Stimulated activated CD8-positive, alpha-beta memory T cell treated with anti-CD3 and anti-CD28 coated beads, Interleukin-15, amount 100 ng/mL, for 48 hours (primary cell): ENCODE measurements around the gene GNB1L.

Experiments used
- DNase-seq, 2 donors: peaks; one replicate each; pipeline ENCODE4 v3.0.0-alpha.2; 2020; ENCODE audit warnings: low read depth in 2 of 2

GNB1L gene

GRCh38 chr22:19876314-19876940, 21.8 kb upstream of the GNB1L start:
- no peak for DNase-seq

DNA sequence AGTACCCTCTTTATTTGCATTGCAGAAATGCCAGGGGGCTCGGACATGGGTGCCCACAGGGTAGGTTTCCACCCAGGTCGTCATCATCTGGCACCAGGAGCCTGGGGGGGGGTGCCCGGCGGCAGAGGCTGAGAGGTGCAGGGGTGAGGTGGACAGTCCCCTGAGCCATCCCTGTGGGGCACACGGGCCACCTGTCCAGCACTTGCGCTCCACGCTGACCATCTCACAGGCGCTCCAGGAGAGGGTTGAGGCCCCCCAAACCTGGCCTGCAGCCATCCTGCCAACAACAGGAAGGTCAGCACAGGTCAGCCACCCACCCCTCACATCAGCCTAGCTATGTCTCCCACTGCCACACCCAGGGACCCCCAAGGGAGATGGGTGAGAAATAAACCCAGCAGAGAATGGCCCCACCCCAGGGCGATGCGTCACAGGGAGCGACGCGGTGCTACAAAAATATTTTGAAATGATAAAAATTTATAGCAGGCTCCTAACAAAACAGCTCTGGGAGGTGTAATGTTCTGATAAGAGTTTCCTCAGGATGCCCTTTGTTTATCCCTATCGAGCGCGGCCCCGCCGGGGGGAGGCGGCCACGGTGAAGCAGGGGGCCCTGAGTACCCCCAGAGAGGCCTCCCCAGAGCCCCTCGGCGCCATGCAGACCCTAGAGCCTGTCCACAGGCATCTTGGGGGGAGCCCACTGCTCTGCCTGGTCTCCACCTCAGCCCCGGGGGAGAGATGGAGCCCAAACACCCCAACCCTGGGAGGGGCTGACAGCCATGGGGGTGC, 21.0 kb upstream of the GNB1L start:
- DNase-seq: no peak

DNA sequence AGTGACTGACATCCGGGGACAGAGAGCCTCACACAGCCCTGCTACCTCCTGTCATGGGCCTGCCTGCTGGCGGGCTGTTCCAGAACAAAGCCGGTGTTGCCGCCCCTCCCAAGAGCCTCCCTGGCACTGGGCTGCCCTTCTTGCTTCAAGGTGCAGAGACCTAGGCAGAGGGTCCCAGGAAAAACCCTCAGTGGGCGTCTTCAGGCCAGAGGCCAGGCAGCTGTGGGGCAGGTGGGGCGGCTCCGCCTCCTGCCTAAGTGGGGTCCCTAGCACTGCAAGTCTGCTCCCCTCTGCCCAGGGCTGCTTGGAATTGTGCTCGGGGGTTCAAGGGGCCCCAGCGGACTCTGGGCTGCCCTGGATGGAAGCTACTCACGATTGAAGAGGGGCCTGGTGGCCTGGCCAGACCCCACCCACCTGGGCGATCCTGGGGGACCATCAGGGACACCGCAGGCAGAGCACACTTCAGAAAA, 20.4 kb upstream of the GNB1L start:
- DNase-seq: no peak

- no peak for DNase-seq
Observed at GRCh38 chr22:19874307-19875060, 19.8 kb upstream of the GNB1L start.

DNA sequence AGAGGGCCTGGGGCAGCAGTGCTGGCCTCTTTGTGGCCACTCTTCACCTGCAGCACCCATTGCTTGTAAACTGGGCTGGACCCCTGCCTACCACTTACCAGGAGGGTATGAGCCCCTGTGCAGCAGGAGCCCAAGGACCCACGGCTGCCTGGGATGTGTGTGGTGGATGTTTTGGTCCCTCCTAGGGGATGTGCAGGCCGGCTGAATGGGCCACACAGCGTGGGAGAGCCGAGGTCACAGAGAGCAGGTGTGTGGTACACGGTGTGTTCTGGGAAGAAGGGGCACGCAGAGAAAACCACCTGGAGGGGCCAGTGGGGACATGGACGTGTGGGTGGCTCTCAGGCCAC, 19.3 kb upstream of the GNB1L start:
- no peak for DNase-seq

DNA sequence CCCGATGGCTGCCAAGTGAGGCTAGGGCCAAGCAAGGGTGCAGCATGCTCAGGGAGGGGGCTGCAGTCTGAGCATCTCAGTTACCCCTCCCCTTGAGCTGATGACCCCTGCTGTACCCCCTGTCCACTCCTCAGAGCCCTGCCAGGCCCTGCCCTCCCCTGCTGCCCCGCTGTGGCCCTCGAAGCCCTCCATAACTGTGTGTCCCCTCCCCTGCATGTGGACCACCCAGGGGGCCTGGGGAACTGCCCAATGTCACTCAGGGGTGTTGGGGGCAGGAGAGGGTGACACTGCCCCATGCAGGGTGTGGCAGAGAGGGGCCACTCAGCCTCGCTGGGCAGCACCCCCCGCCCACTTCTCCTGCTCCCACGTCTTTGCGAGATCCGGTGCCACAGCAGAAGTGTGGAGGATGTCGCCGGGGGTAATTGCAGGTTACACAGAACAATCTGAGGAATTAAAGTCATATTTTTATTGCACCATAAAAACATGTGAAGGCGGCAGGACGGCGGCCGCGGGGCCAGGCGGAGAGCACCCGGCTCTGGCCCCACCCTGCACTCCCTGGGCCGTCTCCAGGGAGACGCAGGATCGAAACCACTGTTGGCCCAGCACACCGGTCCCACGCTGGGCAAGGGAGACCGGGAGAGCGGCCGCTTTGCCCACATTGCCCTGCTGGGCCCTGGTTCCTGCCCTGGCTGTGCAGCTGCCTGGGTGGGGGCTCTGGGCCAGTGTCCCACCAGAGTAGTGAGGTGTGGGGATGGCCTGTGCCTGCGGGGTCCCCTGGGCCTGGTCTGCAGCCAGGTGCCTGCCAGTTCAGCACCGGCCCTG, 18.7 kb upstream of the GNB1L start:
- no peak for DNase-seq

DNA sequence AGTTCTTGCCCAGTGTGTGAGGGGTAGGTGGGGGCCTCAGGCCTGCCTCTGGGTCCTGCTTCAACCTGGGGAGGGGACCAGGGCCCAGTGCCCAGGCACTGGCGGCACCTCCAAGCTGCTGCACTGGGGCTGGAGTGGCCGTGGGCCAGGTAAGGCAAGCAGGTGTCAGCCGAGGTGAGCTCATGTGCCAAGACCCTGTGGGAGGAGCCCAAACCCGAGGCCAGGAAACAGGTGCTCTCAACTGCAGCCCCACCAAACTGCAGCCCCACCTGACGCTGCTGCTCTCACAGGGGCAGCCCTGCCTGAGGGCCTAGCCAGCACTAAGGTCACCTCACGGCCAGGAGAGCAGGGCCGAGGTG, 18.1 kb upstream of the GNB1L start:
- no peak for DNase-seq

DNA sequence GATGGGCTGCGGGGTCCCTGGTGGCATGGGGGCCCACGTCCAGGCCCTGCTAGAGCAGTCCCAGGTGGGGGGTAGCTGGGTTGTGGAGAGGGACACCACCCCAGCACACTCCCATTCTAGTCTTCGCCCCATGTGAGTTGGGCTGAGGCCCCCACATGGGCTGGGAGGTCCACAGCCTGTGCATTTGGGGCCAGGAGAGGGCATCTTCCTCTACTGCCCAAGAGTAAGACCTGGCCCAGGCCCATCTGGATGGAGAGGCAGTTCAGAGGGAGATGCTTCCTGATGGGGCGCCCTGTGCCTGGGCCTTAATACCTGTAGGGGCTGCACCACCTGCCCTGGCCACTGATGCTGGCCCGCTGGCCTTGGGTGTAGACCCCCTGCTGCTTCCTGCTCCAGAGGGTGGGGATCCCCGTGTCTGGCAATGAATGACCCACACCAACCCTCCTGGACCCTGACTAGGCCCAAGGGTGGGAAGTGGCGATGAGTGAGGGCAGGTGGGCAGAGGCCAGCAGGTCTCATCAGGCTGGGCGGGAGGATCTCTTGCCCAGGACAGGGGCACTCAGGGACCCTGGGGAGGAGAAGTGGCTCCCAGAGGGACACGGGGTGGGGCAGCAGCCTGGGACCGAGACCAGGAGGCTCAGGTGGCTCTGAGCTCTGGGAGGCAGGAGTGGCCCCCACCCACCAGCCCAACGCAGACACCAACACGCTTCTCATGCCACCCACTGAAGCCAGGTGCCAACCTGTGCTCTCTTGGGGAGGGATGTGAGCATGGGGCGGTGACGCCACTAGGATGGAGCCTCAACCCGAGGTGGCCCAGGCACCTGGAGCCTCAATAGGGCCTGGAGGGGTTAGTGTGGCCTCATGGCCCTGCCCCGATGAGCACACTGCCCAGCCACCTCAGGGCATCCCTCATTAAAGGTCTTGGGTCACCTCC, 17.4 kb upstream of the GNB1L start:
- no peak for DNase-seq

DNA sequence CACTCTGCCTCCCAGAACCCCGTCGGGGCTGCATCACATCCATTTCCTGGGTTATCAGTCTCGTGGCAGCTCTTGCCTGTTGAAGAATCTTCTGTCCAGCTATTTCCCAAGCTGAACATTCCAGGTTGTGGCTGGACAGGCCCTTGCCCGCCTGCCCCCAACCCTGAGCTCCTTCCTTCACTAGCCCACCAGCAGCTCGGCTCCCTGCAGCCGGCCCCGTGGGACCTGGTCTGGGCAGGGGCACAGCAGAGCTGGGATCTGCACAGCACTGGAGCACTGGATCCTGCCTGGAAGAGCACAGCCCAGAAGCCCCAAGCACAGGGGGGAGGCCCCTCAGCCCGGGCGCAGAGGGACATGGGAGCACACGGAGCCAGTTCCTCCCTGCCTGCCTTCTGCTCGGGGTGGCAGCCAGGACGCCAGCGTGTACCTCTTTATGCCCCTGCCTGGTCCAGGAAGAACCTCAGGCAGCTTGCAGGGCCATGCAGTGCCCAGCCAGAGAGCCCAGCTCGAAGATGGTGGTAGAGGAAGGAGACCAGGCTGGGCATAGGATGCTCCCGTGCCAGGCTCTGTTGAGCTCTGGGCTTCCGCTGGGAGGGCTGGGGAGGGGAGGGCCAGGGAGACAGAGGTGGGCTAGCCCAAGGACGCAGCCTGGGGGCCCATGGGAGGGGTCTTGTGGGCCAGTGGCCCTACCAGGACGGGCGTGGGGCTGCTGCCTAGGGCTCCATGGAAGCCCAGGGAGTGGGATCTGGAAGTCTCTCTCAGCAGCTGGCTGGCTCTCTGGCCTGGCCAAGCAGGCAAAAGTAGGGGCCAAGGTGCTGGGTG, 16.6 kb upstream of the GNB1L start:
- DNase-seq: no peak

GRCh38 chr22:19870153-19871022, 15.7 kb upstream of the GNB1L start:
- DNase-seq: no peak

DNA sequence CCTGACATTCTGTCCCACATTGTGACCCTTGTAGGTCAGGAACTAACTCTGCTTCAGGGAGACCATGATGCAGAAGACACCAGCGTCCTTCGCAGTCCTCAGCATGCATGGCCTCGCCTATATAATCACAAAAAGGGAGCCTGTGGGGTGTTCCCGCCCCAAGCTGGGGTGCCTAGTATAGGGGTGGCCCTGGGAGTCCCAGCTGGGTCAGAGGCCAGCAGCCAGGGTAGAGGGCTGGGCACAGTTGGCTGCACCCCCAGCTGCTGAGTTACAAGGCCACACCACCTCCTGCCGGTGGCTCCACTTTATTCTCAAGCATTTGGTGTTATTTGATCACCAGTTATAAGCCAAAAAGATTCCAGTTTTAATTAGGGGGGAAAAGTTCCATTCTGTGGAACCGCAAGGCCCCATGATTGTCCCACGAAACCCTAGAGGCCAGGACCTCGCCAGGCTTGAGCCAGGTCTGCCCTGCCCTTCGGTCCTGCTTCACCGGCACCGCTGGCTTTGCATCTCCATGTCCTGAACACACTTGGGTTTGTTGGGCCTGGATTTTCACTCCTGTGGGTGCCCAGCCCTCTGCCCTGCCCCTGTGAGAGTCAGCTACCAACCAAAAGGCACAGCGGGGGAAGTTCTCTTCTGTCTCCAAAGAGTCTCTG, 15.0 kb upstream of the GNB1L start:
- no peak for DNase-seq

DNA sequence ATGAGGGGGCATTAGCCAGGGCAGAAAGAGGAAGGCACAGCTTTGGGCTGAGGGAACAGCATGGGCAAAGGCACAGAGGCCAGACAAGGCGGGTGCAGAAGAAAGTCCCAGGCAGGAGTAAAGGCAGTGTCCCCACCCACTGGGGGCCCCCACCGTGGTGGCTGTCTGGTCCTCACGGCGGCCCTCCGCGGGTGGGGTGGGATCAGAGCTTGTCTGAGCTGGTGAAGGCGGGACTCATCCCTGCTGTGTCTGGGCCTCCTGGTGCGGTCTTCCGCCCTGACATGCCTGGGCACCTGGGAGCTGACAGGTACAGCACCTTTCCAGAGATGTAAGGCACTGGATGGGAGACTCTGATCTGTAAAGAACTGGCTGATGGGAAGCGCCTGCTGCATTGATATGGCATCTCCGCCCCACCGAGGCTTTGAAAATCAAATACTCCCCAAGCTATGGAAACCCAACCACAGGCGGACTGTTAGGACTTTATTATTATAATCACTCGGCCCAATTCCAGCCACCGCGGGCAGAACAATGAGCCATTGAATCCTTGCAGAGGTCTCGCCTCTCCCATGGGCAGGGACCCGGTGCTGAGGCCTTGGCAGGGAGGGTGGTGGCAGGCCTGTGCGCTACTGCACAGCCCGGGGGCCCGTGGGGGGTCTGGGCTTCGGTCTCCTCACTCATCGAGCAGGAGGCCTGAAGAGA, 14.2 kb upstream of the GNB1L start:
- DNase-seq: no peak

DNA sequence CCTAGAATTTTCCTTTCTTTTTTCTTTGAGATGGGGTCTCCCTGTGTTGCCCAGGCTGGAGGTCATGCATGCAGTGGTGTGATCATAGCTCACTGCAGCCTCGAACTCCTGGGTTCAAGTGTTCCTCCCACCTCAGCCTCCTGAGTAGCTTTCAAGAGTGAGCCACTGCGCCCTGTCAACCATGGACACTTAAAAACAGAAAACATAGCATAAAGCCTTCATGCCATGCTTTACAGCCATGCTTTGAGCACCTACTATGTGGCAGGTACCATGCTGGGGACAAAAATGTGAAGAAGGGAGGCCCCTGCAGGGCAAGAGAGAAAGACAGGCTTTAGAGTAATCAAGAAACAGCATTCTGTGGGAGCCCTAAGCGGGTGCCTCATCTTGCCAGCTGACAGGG, 13.7 kb upstream of the GNB1L start:
- no peak for DNase-seq

DNA sequence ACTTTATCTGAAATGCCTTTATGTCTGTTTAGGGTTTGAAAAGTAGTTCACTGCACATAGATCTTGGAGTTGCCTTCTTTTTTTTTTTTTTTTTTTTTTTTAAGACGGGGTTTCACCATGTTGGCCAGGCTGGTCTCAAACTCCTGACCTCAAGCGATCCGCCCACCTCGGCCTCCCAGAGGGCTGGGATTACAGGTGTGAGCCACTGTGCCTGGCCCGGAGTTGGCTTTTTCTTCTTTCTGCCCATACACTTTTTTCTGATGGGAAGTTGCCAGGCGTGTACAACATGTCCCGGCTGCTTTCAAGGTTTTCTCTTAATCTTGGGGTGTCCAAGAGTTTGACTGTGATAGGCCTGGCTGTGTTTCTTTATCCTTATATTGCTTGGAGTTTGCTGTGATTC, 12.9 kb upstream of the GNB1L start:
- DNase-seq: no peak

GRCh38 chr22:19866665-19867009, 12.0 kb upstream of the GNB1L start:
- no peak for DNase-seq

DNA sequence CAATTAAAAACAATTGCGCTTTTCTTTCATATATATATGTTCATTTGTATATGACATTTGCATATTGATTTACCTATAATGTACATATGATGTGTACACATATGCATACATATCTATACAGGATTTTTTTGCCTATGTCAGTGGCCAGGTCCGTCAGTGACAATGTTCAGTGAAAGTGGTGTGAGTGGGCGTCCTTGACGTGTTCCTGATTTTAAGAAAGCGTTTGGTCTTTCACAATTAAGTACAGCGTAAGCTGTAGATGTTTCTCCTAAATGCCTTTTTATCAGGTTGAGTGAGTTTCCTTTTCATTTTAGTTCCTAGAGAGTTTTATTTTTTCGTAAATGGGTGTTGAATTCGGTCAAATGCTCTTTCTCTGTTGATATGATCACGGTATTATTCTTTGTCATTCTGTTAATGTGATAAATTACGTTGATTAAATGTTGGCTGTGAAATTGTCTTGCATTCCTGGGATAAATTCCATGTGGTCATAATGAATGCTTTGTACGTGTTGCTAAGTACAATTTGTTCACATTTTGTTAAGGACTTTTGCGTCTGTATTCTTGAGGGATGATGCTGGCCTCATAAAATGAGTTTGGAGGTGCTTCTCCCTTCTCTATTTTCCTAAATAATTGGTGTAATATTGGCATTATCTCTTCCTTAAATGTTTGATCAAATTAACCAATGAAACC, 10.6 kb upstream of the GNB1L start:
- no peak for DNase-seq

DNA sequence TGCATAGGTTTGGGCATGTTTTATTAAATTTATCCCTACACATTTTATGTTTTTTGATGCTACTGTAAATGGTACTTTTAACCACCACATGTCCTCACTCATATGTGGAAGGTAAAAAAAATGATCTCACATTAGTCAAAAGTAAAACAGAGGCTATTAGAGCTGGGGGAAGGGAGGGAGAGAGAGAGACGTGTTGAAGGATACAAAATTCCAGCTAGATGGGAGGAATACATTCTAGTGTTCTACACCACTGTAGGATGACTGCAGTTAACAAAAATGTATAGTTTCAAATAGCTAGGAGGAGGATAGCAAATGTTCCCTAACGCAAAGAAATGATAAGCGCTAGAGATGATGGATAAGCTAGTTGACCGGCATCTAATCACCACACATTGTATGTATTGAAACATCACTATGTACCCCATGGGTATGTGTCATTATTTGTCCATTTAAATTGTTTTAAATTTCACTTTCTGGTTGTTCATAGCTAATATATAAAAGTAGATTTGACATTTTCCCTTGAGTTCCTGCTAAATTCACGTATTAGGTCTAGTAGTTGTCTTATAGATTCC, 9.9 kb upstream of the GNB1L start:
- DNase-seq: no peak
